ENCODE data around the gene NKTR. TPM values are rescaled to one million over a fixed set of nuclear protein-coding genes. Genes with fewer than 3 reads are reported as not detected.

NKTR gene
- total and polyA plus RNA-seq, 7 donors, result 1.8 to 130 (median 81.3) TPM

GRCh38 chr3:42638339-42638842 is 37.9 kb downstream of the NKTR start:
- Histone ChIP-seq H3K36me3 (peaks cover 35 to 98% (median 64%) of the 10 kb centered on the region in 4 donors), H3K4me3 (no peak overlapping the region), H3K9me3 (no peaks in the 10 kb centered on the region), H3K27me3 (no peaks in the 10 kb centered on the region), H3K4me1 (no peaks in the 10 kb centered on the region), H3K27ac (peak overlapping the region in 1 of 4 donors; percentile 15)
- intact Hi-C loops (cut with DNase I), result no loop called here
- TF ChIP-seq POLR2A (IDR thresholded peaks at IDR 0.05) (no peak), EP300 (IDR thresholded peaks at IDR 0.05) (no peak), POLR2AphosphoS5 (IDR thresholded peaks at IDR 0.05) (no peak), CTCF (IDR thresholded peaks at IDR 0.05) (no peak)
- whole genome bisulfite sequencing, 2 donors, result 78 to 81% methylated on average over 6 of the region's 6 CpGs
- no peak for DNase-seq

GRCh38 chr3:42639192-42639591 is 38.7 kb downstream of the NKTR start:
- intact Hi-C loops (cut with DNase I), result no loop called here
- Histone ChIP-seq H3K4me1 (no peaks in the 10 kb centered on the region), H3K36me3 (peaks cover 37 to 98% (median 60%) of the 10 kb centered on the region in 4 donors), H3K4me3 (no peak overlapping the region), H3K9me3 (no peaks in the 10 kb centered on the region), H3K27me3 (no peaks in the 10 kb centered on the region), H3K27ac (peak overlapping the region in 1 of 4 donors; percentile 15)
- no peak for TF ChIP-seq POLR2A (IDR thresholded peaks at IDR 0.05)
- TF ChIP-seq EP300 (IDR thresholded peaks at IDR 0.05), result no peak
- TF ChIP-seq CTCF (IDR thresholded peaks at IDR 0.05), result no peak
- TF ChIP-seq POLR2AphosphoS5 (IDR thresholded peaks at IDR 0.05), result no peak
- WGBS, 2 donors, result 86 to 90% methylated on average over 6 of the region's 6 CpGs
- no peak for DNase-seq

DNA sequence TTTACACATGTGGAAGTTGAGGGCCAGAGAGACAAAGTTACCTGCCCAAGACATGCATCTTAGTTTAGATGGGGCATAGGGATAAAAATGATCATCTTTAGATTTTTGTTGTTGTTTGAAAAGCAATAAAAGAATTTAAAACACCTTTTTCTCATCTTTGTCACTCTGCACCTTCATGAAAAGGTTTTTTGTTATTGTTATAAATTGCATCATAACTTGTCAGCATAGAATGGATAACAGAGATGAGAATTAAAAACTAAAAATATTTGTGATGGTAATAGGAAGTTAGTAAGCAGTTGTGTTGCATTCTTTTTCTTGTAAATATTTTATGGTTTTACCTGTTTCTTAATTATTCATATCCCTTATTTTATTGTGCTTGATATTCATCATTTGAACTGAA is 39.6 kb downstream of the NKTR start:
- no peaks in the 10 kb centered on the region for H3K27me3 ChIP-seq
- H3K4me1 ChIP-seq, result no peaks in the 10 kb centered on the region
- H3K36me3 ChIP-seq, result peaks cover 37 to 98% (median 63%) of the 10 kb centered on the region in 4 donors
- H3K27ac ChIP-seq, result no peak overlapping the region
- TF ChIP-seq EP300 (IDR thresholded peaks at IDR 0.05) (no peak), POLR2AphosphoS5 (IDR thresholded peaks at IDR 0.05) (no peak), CTCF (IDR thresholded peaks at IDR 0.05) (no peak), POLR2A (IDR thresholded peaks at IDR 0.05) (no peak)
- H3K9me3 ChIP-seq, result no peaks in the 10 kb centered on the region
- intact Hi-C loops (cut with DNase I), result no loop called here
- no peak for DNase-seq
- no peak overlapping the region for H3K4me3 ChIP-seq

DNA sequence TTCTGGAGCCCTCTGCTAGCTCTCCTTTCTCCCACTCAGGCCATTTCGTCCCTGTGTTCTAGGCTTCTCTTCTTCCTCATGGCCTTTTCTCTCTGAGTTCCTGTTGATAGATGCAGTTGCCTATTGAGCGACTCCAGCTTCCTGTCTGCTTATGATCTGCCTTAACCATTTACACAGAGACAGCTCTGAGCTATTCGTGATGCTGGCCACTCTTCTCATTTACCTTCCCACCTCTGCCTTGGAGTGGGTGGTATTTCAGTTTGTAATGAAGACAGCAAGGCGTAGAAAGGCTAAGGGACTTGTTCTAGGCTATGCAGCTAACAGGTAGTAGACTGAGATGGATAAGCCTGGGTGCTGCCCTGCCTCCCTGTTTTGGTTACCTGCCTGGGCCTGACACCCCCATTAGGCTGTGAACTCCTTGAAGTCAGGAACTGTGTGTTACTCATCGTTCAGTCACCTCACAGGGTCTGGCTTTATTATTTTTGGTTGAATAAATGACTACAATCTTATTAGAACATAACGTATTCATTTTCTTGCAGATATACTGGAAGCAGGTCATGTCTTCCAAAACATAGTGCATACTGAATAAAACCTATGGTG is 40.4 kb downstream of the NKTR start:
- H3K36me3 ChIP-seq, result peaks cover 36 to 98% (median 61%) of the 10 kb centered on the region in 4 donors
- no peaks in the 10 kb centered on the region for H3K27me3 ChIP-seq
- DNase-seq, result no peak
- H3K4me1 ChIP-seq, result no peaks in the 10 kb centered on the region
- H3K9me3 ChIP-seq, result no peaks in the 10 kb centered on the region
- WGBS, 2 donors, result 88 to 92% methylated on average over 6 of the region's 6 CpGs
- H3K4me3 ChIP-seq, result no peak overlapping the region
- intact Hi-C loops (cut with DNase I), result no loop called here
- no peak overlapping the region for H3K27ac ChIP-seq
- TF ChIP-seq POLR2AphosphoS5 (IDR thresholded peaks at IDR 0.05) (no peak), POLR2A (IDR thresholded peaks at IDR 0.05) (no peak), EP300 (IDR thresholded peaks at IDR 0.05) (no peak), CTCF (IDR thresholded peaks at IDR 0.05) (no peak)
